ENCODE measurements around the gene JMJD1C. TPM values are rescaled to one million over a fixed set of nuclear protein-coding genes. Genes with fewer than 3 reads are reported as not detected.

The JMJD1C gene
- total RNA-seq, 1 experiment from 2014 or later = 139 TPM

GRCh38 chr10:63247771-63248170 lies 218.0 kb downstream of the JMJD1C start:
- TF ChIP-seq EZH2phosphoT487 (IDR thresholded peaks at IDR 0.05; ENCODE audit: borderline replicate concordance, low read length) = no peak
- no peak for TF ChIP-seq EZH2 (IDR thresholded peaks at IDR 0.05; ENCODE audit: low read length, unreplicated experiment)
- no peak for TF ChIP-seq CTCF (conservative IDR thresholded peaks at IDR 0.05; ENCODE audit: low read depth, low read length)
- no TSS peak for BruUV-seq (replicated peaks)
- H3K36me3 ChIP-seq (ENCODE audit: low read depth, low read length) = peaks cover 11% of the 10 kb centered on the region; the same call in 1 of the 2 replicates
- no peaks in the 10 kb centered on the region for H3F3A ChIP-seq (ENCODE audit: low read length, unreplicated experiment)
- no peak overlapping the region for H3K4me3 ChIP-seq (ENCODE audit: low read length)
- H3K79me2 ChIP-seq (ENCODE audit: low read length) = peaks cover 99% of the 10 kb centered on the region
- DNase-seq = peak; percentile 84
- no peaks in the 10 kb centered on the region for H3K9me2 ChIP-seq (replicated peaks; ENCODE audit: low read length)
- intact Hi-C loops (cut with micrococcal nuclease) = no loop called here
- no peak overlapping the region for H2AFZ ChIP-seq (ENCODE audit: low read length)
- H3K27me3 ChIP-seq (ENCODE audit: low read length) = no peaks in the 10 kb centered on the region
- H4K20me1 ChIP-seq (ENCODE audit: low read length) = peaks cover 62% of the 10 kb centered on the region
- H3K4me1 ChIP-seq (ENCODE audit: insufficient read depth, low read length) = peaks cover 22% of the 10 kb centered on the region
- ATAC-seq = peak; percentile 95
- ChIA-PET POLR2A (ENCODE audit: unreplicated experiment) (interaction anchor here (0.5 to 0.7 kb wide), 2 partner anchors 64 to 129 kb away, joined by 6 to 10 read pairs; no protein-coding TSS in a partner anchor), CTCF (interaction anchor here (1.0 kb wide), 1 partner anchor 1578 kb away, joined by 3 read pairs; no protein-coding TSS in a partner anchor)
- no peaks in the 10 kb centered on the region for H3K9me3 ChIP-seq (ENCODE audit: low read length)
- no peak overlapping the region; the same call in 1 of the 2 replicates for H3K4me2 ChIP-seq (ENCODE audit: low read length)
- peak overlapping the region; percentile 28 for H3K27ac ChIP-seq (ENCODE audit: low read length)
- H3K9ac ChIP-seq (ENCODE audit: low read length) = no peak overlapping the region

- POLR2A ChIA-PET (ENCODE audit: unreplicated experiment) = no interaction called here
- DNase-seq (peak; percentile 50), ATAC-seq (no peak)
- Histone ChIP-seq H3K27ac (ENCODE audit: low read length) (no peak overlapping the region), H3K4me1 (ENCODE audit: insufficient read depth, low read length) (peaks cover 22% of the 10 kb centered on the region), H3K27me3 (ENCODE audit: low read length) (no peaks in the 10 kb centered on the region), H3K79me2 (ENCODE audit: low read length) (peaks cover 99% of the 10 kb centered on the region), H4K20me1 (ENCODE audit: low read length) (peaks cover 54% of the 10 kb centered on the region), H3F3A (ENCODE audit: low read length, unreplicated experiment) (no peaks in the 10 kb centered on the region), H3K4me3 (ENCODE audit: low read length) (no peak overlapping the region), H3K4me2 (ENCODE audit: low read length) (no peak overlapping the region), H3K36me3 (ENCODE audit: low read depth, low read length) (peaks cover 11% of the 10 kb centered on the region; the same call in 1 of the 2 replicates), H3K9me2 (replicated peaks; ENCODE audit: low read length) (no peaks in the 10 kb centered on the region), H2AFZ (ENCODE audit: low read length) (no peak overlapping the region), H3K9ac (ENCODE audit: low read length) (no peak overlapping the region), H3K9me3 (ENCODE audit: low read length) (no peaks in the 10 kb centered on the region)
- intact Hi-C loops (cut with micrococcal nuclease) = no loop called here
- no TSS peak for BruUV-seq (replicated peaks)
- TF ChIP-seq EZH2 (IDR thresholded peaks at IDR 0.05; ENCODE audit: low read length, unreplicated experiment) = no peak
- TF ChIP-seq CTCF (conservative IDR thresholded peaks at IDR 0.05; ENCODE audit: low read depth, low read length) = no peak
- TF ChIP-seq EZH2phosphoT487 (IDR thresholded peaks at IDR 0.05; ENCODE audit: borderline replicate concordance, low read length) = no peak
- CTCF ChIA-PET = interaction anchor here (1.2 kb wide), 1 partner anchor 10 kb away, joined by 6 read pairs; no protein-coding TSS in a partner anchor
Measured at GRCh38 chr10:63246356-63246755, 219.4 kb downstream of the JMJD1C start.

GRCh38 chr10:63241841-63242281 lies 223.9 kb downstream of the JMJD1C start:
- no peak overlapping the region for H3K9ac ChIP-seq (ENCODE audit: low read length)
- H3K27me3 ChIP-seq (ENCODE audit: low read length) = no peaks in the 10 kb centered on the region
- no TSS peak for BruUV-seq (replicated peaks)
- ChIA-PET POLR2A (ENCODE audit: unreplicated experiment) (no interaction called here), CTCF (no interaction called here)
- no peak for TF ChIP-seq EZH2 (IDR thresholded peaks at IDR 0.05; ENCODE audit: low read length, unreplicated experiment)
- TF ChIP-seq CTCF (conservative IDR thresholded peaks at IDR 0.05; ENCODE audit: low read depth, low read length) = no peak
- no peak for TF ChIP-seq EZH2phosphoT487 (IDR thresholded peaks at IDR 0.05; ENCODE audit: borderline replicate concordance, low read length)
- intact Hi-C loops (cut with micrococcal nuclease) = no loop called here
- no peak overlapping the region for H3K4me3 ChIP-seq (ENCODE audit: low read length)
- H3K4me2 ChIP-seq (ENCODE audit: low read length) = no peak overlapping the region
- H4K20me1 ChIP-seq (ENCODE audit: low read length) = peaks cover 49% of the 10 kb centered on the region
- H3K9me2 ChIP-seq (replicated peaks; ENCODE audit: low read length) = no peaks in the 10 kb centered on the region
- no peaks in the 10 kb centered on the region for H3K9me3 ChIP-seq (ENCODE audit: low read length)
- peaks cover 12% of the 10 kb centered on the region; the same call in 1 of the 2 replicates for H3K36me3 ChIP-seq (ENCODE audit: low read depth, low read length)
- ATAC-seq (no peak), DNase-seq (no peak)
- H2AFZ ChIP-seq (ENCODE audit: low read length) = no peak overlapping the region
- peaks cover 100% of the 10 kb centered on the region for H3K79me2 ChIP-seq (ENCODE audit: low read length)
- H3F3A ChIP-seq (ENCODE audit: low read length, unreplicated experiment) = peaks cover 3% of the 10 kb centered on the region
- H3K4me1 ChIP-seq (ENCODE audit: insufficient read depth, low read length) = peaks cover 37% of the 10 kb centered on the region
- no peak overlapping the region for H3K27ac ChIP-seq (ENCODE audit: low read length)

Data from PC-3 (cell line).